Kidney epithelial cell (primary cell): ENCODE results near the gene TBC1D10A. TPM values are rescaled to one million over a fixed set of nuclear protein-coding genes. Genes with fewer than 3 reads are reported as not detected.

Experiments
- DNase-seq: peaks from one replicate; pipeline ENCODE4 v3.0.0-alpha.2; 2010; ENCODE audit warnings: low read depth
- H3K27me3 ChIP-seq: 2 replicates; pipeline ENCODE4 v1.6.0; 2011; ENCODE audit warnings: low read length; ENCODE audit not compliant: control insufficient read depth, insufficient read depth
- H3K36me3 ChIP-seq: 2 replicates; pipeline ENCODE4 v1.5.1; 2011; ENCODE audit warnings: low read length; ENCODE audit not compliant: control insufficient read depth, insufficient read depth
- H3K4me3 ChIP-seq: 2 replicates; pipeline ENCODE4 v1.5.1; 2011; ENCODE audit warnings: low read depth, mild to moderate bottlenecking, control low read depth, low read length
- CTCF ChIP-seq: IDR thresholded peaks from 2 replicates; pipeline ENCODE4 v1.5.1; 2011; ENCODE audit warnings: mild to moderate bottlenecking, moderate library complexity, low read length, control low read depth, inconsistent platforms; ENCODE audit not compliant: insufficient read depth, poor library complexity, severe bottlenecking
- total RNA-seq: library from RNA; depleted of rRNA; stranded (reverse); fragments of >200 nt; gene quantifications from 2 replicates; pipeline ENCODE4 v1.2.3, GENCODE V29; 2015

The TBC1D10A gene
- total RNA-seq, 1 donor from 2014 or later: 23.9 TPM

- DNase-seq: no peak
- H3K4me3 ChIP-seq: no peak overlapping the region
- H3K27me3 ChIP-seq: no peaks in the 10 kb centered on the region
- TF ChIP-seq CTCF: no peak
- H3K36me3 ChIP-seq: no peaks in the 10 kb centered on the region
Measured at GRCh38 chr22:30361916-30362650, 35.3 kb upstream of the TBC1D10A start.

- no peak for DNase-seq
- no peak for TF ChIP-seq CTCF
- no peak overlapping the region for H3K4me3 ChIP-seq
- no peaks in the 10 kb centered on the region for H3K27me3 ChIP-seq
- no peaks in the 10 kb centered on the region for H3K36me3 ChIP-seq
Measured at GRCh38 chr22:30358541-30358940, 31.8 kb upstream of the TBC1D10A start.

GRCh38 chr22:30357650-30358215, 31.0 kb upstream of the TBC1D10A start:
- TF ChIP-seq CTCF: no peak
- DNase-seq: no peak
- Histone ChIP-seq H3K4me3 (no peak overlapping the region), H3K36me3 (no peaks in the 10 kb centered on the region), H3K27me3 (no peaks in the 10 kb centered on the region)

GRCh38 chr22:30357236-30357570, 30.5 kb upstream of the TBC1D10A start:
- TF ChIP-seq CTCF: no peak
- no peaks in the 10 kb centered on the region for H3K36me3 ChIP-seq
- no peaks in the 10 kb centered on the region for H3K27me3 ChIP-seq
- no peak for DNase-seq
- H3K4me3 ChIP-seq: peak overlapping the region; percentile 95

GRCh38 chr22:30356449-30357235, 29.9 kb upstream of the TBC1D10A start, which contains the start of the genes CCDC157 and SF3A1:
Gene CCDC157, plus strand, starts transcription at chr22:30357007. Its CDS starts 8,994 bp downstream, at chr22:30366001.
Gene SF3A1, minus strand, starts transcription at chr22:30356894. Its CDS starts 102 bp downstream, at chr22:30356792.
- Histone ChIP-seq H3K4me3 (peak within 1 kb of the TSS; percentile 95), H3K36me3 (no peaks in the 10 kb centered on the region), H3K27me3 (no peaks in the 10 kb centered on the region)
- peak; percentile 81 for DNase-seq
- no peak for TF ChIP-seq CTCF
